HFF-Myc (cell line): Measurements from ENCODE around the gene GUCA2A.
"Not testable (repeated sequence)": the region's sequence is repeated elsewhere in the genome, so short reads cannot be mapped to it uniquely, and the experiment has no call there.

Experiments used
- DNase-seq: peaks from one replicate; pipeline ENCODE4 v3.0.0-alpha.2; 2011; ENCODE audit warnings: low read depth; ENCODE audit errors: extremely low read depth
- H3K4me3 ChIP-seq: replicated peaks from 2 replicates; pipeline ENCODE4 v1.5.1; 2011; ENCODE audit warnings: low read depth, mild to moderate bottlenecking, control low read depth, low read length
- CTCF ChIP-seq: IDR thresholded peaks from 2 replicates; pipeline ENCODE4 v1.5.1; 2012; ENCODE audit warnings: mild to moderate bottlenecking, low read depth, low read length, control low read depth; ENCODE audit errors: missing control alignments

Gene GUCA2A

GRCh38 chr1:42164551-42165420, at the start of gene GUCA2A:
GUCA2A (minus strand) TSS chr1:42164745; CDS start chr1:42164712, 33 bp downstream.
- no peak for TF ChIP-seq CTCF
- no peak for DNase-seq
- H3K4me3 ChIP-seq, result no peak within 1 kb of the TSS

- TF ChIP-seq CTCF, result no peak
- DNase-seq, result peak; percentile 36
- no peak overlapping the region for H3K4me3 ChIP-seq
Observed at GRCh38 chr1:42211224-42211623, 46.7 kb upstream of the GUCA2A start.

- no peak for DNase-seq
- H3K4me3 ChIP-seq, result no peak overlapping the region
- no peak for TF ChIP-seq CTCF
Observed at GRCh38 chr1:42210421-42211133, 46.0 kb upstream of the GUCA2A start.

GRCh38 chr1:42209526-42210251, 45.1 kb upstream of the GUCA2A start:
- no peak for TF ChIP-seq CTCF
- H3K4me3 ChIP-seq, result no peak overlapping the region
- peak; percentile 70 for DNase-seq

- not testable (repeated sequence) for H3K4me3 ChIP-seq, DNase-seq
Observed at GRCh38 chr1:42206930-42207329, 42.4 kb upstream of the GUCA2A start.

GRCh38 chr1:42206164-42206563, 41.6 kb upstream of the GUCA2A start:
- no peak for DNase-seq
- H3K4me3 ChIP-seq, result no peak overlapping the region
- TF ChIP-seq CTCF, result no peak

GRCh38 chr1:42201986-42202385, 37.4 kb upstream of the GUCA2A start:
- no peak for TF ChIP-seq CTCF
- no peak overlapping the region for H3K4me3 ChIP-seq
- DNase-seq, result no peak
